Ectodermal cell (in vitro differentiated cells): ENCODE results near the gene CLMP.

Experiments used
- H3K27ac ChIP-seq: 2 replicates; pipeline ENCODE4 v1.7.0; 2013; ENCODE audit warnings: mild to moderate bottlenecking, low read depth, low read length; ENCODE audit not compliant: insufficient read depth, poor library complexity, severe bottlenecking
- H3K27me3 ChIP-seq: 2 replicates; pipeline ENCODE4 v1.7.0; 2013; ENCODE audit warnings: mild to moderate bottlenecking, low read length; ENCODE audit not compliant: insufficient read depth, control insufficient read depth, poor library complexity, severe bottlenecking
- H3K36me3 ChIP-seq: one replicate; pipeline ENCODE4 v1.7.0; 2013; ENCODE audit warnings: low read length; ENCODE audit not compliant: control insufficient read depth, insufficient read depth
- H3K4me1 ChIP-seq: one replicate; pipeline ENCODE4 v1.7.0; 2013; ENCODE audit warnings: low read length; ENCODE audit not compliant: control insufficient read depth, insufficient read depth
- H3K4me3 ChIP-seq: 2 replicates; pipeline ENCODE4 v1.7.0; 2013; ENCODE audit warnings: low read depth, low read length, control low read depth; ENCODE audit not compliant: insufficient read depth
- H3K9me3 ChIP-seq: 2 replicates; pipeline ENCODE4 v1.7.0; 2013; ENCODE audit warnings: mild to moderate bottlenecking, low read length, moderate library complexity; ENCODE audit not compliant: control insufficient read depth
- WGBS, 2 experiments: methylation state at CpG; one replicate each; pipeline ENCODE4 v1.1.7; 2013; ENCODE audit warnings: missing lambda C conversion rate in 2 of 2; 5-methylcytosine and 5-hydroxymethylcytosine counted together

Gene CLMP

GRCh38 chr11:123191939-123192338, 3.1 kb downstream of the CLMP start:
- H3K4me3 ChIP-seq = no peak overlapping the region
- no peaks in the 10 kb centered on the region for H3K36me3 ChIP-seq
- peaks cover 38% of the 10 kb centered on the region for H3K27me3 ChIP-seq
- H3K4me1 ChIP-seq = peaks cover 40% of the 10 kb centered on the region
- 90% methylated on average over 2 of the region's 2 CpGs for WGBS, 2 experiments
- no peaks in the 10 kb centered on the region for H3K9me3 ChIP-seq
- no peak overlapping the region for H3K27ac ChIP-seq

- Histone ChIP-seq H3K4me3 (no peak overlapping the region), H3K36me3 (no peaks in the 10 kb centered on the region), H3K9me3 (no peaks in the 10 kb centered on the region), H3K27ac (no peak overlapping the region), H3K4me1 (peaks cover 32% of the 10 kb centered on the region), H3K27me3 (peaks cover 24% of the 10 kb centered on the region)
- 91 to 96% methylated on average over 3 of the region's 3 CpGs for WGBS, 2 experiments
Measured at GRCh38 chr11:123190518-123190917, 4.5 kb downstream of the CLMP start.

- Histone ChIP-seq H3K27me3 (peaks cover 6% of the 10 kb centered on the region), H3K36me3 (no peaks in the 10 kb centered on the region), H3K4me3 (peak overlapping the region; percentile 3), H3K27ac (peak overlapping the region; percentile 86), H3K9me3 (no peaks in the 10 kb centered on the region), H3K4me1 (peaks cover 28% of the 10 kb centered on the region)
- WGBS, 2 experiments = 0 to 20% methylated on average over 4 to 5 of the region's 5 CpGs
Measured at GRCh38 chr11:123188508-123189165, 6.4 kb downstream of the CLMP start.

- Histone ChIP-seq H3K27me3 (no peaks in the 10 kb centered on the region), H3K4me1 (peaks cover 26% of the 10 kb centered on the region), H3K4me3 (peak overlapping the region; percentile 3), H3K9me3 (no peaks in the 10 kb centered on the region), H3K27ac (peak overlapping the region; percentile 86), H3K36me3 (no peaks in the 10 kb centered on the region)
- 13 to 14% methylated on average over 17 of the region's 17 CpGs for WGBS, 2 experiments
Measured at GRCh38 chr11:123187665-123188507, 7.2 kb downstream of the CLMP start.

- Histone ChIP-seq H3K27ac (no peak overlapping the region), H3K36me3 (no peaks in the 10 kb centered on the region), H3K27me3 (no peaks in the 10 kb centered on the region), H3K9me3 (no peaks in the 10 kb centered on the region), H3K4me1 (peaks cover 26% of the 10 kb centered on the region), H3K4me3 (no peak overlapping the region)
- WGBS, 2 experiments = 77 to 84% methylated on average over 4 of the region's 4 CpGs
Measured at GRCh38 chr11:123187248-123187647, 7.8 kb downstream of the CLMP start.

- H3K36me3 ChIP-seq = no peaks in the 10 kb centered on the region
- H3K27me3 ChIP-seq = no peaks in the 10 kb centered on the region
- 90 to 92% methylated on average over 8 of the region's 8 CpGs for WGBS, 2 experiments
- no peak overlapping the region for H3K4me3 ChIP-seq
- no peaks in the 10 kb centered on the region for H3K9me3 ChIP-seq
- peaks cover 30% of the 10 kb centered on the region for H3K4me1 ChIP-seq
- no peak overlapping the region for H3K27ac ChIP-seq
Measured at GRCh38 chr11:123186286-123186685, 8.8 kb downstream of the CLMP start.

- Histone ChIP-seq H3K9me3 (no peaks in the 10 kb centered on the region), H3K4me1 (peaks cover 32% of the 10 kb centered on the region), H3K27me3 (no peaks in the 10 kb centered on the region), H3K27ac (no peak overlapping the region), H3K36me3 (no peaks in the 10 kb centered on the region), H3K4me3 (no peak overlapping the region)
- WGBS, 2 experiments = 50 to 55% methylated on average over 12 of the region's 12 CpGs
Measured at GRCh38 chr11:123185326-123185725, 9.7 kb downstream of the CLMP start.

- WGBS, 2 experiments = 75 to 84% methylated on average over 6 of the region's 6 CpGs
- Histone ChIP-seq H3K4me3 (no peak overlapping the region), H3K27ac (no peak overlapping the region), H3K4me1 (peaks cover 32% of the 10 kb centered on the region), H3K27me3 (no peaks in the 10 kb centered on the region), H3K9me3 (no peaks in the 10 kb centered on the region), H3K36me3 (no peaks in the 10 kb centered on the region)
Measured at GRCh38 chr11:123184531-123184930, 10.5 kb downstream of the CLMP start.

- Histone ChIP-seq H3K4me1 (peaks cover 24% of the 10 kb centered on the region), H3K27ac (no peak overlapping the region), H3K36me3 (no peaks in the 10 kb centered on the region), H3K4me3 (no peak overlapping the region), H3K9me3 (no peaks in the 10 kb centered on the region), H3K27me3 (no peaks in the 10 kb centered on the region)
- WGBS, 2 experiments = 87 to 93% methylated on average over 6 of the region's 6 CpGs
Measured at GRCh38 chr11:123183391-123184099, 11.5 kb downstream of the CLMP start.
